Stimulated activated CD8-positive, alpha-beta memory T cell treated with anti-CD3 and anti-CD28 coated beads, Interleukin-15, amount 100 ng/mL, for 48 hours (primary cell): ENCODE results near the gene OR1A2.
"Not testable (repeated sequence)": the region's sequence is repeated elsewhere in the genome, so short reads cannot be mapped to it uniquely, and the experiment has no call there.

ENCODE experiments used
- DNase-seq, 2 donors: peaks; one replicate each; pipeline ENCODE4 v3.0.0-alpha.2; 2020; ENCODE audit warnings: low read depth in 2 of 2

OR1A2 gene

GRCh38 chr17:3197219-3197618, at the start of gene OR1A2:
TSS of gene OR1A2 (plus strand) at chr17:3197519. CDS start at chr17:3197519, 0 bp downstream.
- no peak for DNase-seq

- no peak for DNase-seq
Observed at GRCh38 chr17:3157218-3157617, 40.1 kb upstream of the OR1A2 start.

GRCh38 chr17:3167574-3167973, 29.7 kb upstream of the OR1A2 start:
- DNase-seq: no peak

- DNase-seq: no peak
Observed at GRCh38 chr17:3189961-3190360, 7.4 kb upstream of the OR1A2 start.

- DNase-seq: no peak
Observed at GRCh38 chr17:3207367-3207766, 10.0 kb downstream of the OR1A2 start, which contains the start of gene OR1A1. TSS of gene OR1A1 (plus strand) at chr17:3207667. CDS start at chr17:3215621, 7,954 bp downstream.

GRCh38 chr17:3208484-3208883, 11.2 kb downstream of the OR1A2 start:
- DNase-seq: no peak

- no peak for DNase-seq
Observed at GRCh38 chr17:3213001-3213400, 15.7 kb downstream of the OR1A2 start.

- DNase-seq: no peak
Observed at GRCh38 chr17:3213587-3213986, 16.3 kb downstream of the OR1A2 start.

GRCh38 chr17:3219978-3220377, 22.7 kb downstream of the OR1A2 start:
- not testable (repeated sequence) for DNase-seq

- DNase-seq: no peak
Observed at GRCh38 chr17:3221850-3222249, 24.5 kb downstream of the OR1A2 start.

GRCh38 chr17:3222505-3222904, 25.2 kb downstream of the OR1A2 start:
- DNase-seq: no peak

- not testable (repeated sequence) for DNase-seq
Observed at GRCh38 chr17:3224721-3225352, 27.5 kb downstream of the OR1A2 start.

- not testable (repeated sequence) for DNase-seq
Observed at GRCh38 chr17:3232300-3232699, 35.0 kb downstream of the OR1A2 start.

- DNase-seq: not testable (repeated sequence)
Observed at GRCh38 chr17:3238685-3239084, 41.4 kb downstream of the OR1A2 start.

- DNase-seq: not testable (repeated sequence)
Observed at GRCh38 chr17:3241044-3241443, 43.7 kb downstream of the OR1A2 start.

- DNase-seq: not testable (repeated sequence)
Observed at GRCh38 chr17:3244841-3245240, 47.5 kb downstream of the OR1A2 start.
